GM20000 (cell line): ENCODE results near the gene ARID3A.

ENCODE experiments used
- DNase-seq: peaks from one replicate; pipeline ENCODE4 v3.0.0; 2012; ENCODE audit warnings: low spot score
- TF ChIP-seq, protein P1 (sequence below): IDR thresholded peaks from 2 replicates; pipeline ENCODE4 v1.5.1; 2012; ENCODE audit warnings: mild to moderate bottlenecking, control low read depth; ENCODE audit errors: extremely low read depth, missing control alignments

ARID3A gene

DNA sequence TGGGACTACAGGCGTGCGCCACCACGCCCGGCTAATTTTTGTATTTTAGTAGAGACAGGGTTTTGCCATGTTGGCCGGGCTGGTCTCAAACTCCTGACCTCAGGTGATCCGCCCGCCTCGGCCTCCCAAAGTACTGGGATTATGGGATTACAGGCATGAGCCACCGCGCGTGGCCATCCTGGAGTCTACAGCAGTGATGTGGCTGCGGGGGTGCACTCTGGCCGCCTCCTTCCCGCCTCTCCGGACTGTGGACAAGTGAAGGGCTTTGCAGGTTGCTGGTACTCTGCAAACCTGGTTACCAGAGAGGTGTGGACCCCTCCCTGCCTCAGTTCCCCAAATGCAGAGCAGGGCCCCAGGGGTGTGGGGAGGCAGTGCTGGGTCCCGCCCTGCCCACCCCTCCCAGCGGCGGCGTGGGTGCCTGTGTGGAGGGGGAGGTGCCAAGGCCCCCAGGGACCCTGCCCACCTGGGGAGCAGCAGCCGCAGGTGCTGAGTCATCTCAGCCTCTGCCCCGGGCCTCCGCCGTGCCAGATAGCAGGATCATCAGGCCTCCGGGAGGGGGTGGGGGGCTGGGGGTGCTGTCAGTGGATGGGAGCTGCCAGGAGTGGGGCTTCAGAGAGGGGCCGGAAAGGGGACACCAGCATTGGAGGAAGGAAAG is 23.1 kb downstream of the ARID3A start:
- TF ChIP-seq, protein P1, sequence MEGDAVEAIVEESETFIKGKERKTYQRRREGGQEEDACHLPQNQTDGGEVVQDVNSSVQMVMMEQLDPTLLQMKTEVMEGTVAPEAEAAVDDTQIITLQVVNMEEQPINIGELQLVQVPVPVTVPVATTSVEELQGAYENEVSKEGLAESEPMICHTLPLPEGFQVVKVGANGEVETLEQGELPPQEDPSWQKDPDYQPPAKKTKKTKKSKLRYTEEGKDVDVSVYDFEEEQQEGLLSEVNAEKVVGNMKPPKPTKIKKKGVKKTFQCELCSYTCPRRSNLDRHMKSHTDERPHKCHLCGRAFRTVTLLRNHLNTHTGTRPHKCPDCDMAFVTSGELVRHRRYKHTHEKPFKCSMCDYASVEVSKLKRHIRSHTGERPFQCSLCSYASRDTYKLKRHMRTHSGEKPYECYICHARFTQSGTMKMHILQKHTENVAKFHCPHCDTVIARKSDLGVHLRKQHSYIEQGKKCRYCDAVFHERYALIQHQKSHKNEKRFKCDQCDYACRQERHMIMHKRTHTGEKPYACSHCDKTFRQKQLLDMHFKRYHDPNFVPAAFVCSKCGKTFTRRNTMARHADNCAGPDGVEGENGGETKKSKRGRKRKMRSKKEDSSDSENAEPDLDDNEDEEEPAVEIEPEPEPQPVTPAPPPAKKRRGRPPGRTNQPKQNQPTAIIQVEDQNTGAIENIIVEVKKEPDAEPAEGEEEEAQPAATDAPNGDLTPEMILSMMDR = no peak
- DNase-seq = no peak

DNA sequence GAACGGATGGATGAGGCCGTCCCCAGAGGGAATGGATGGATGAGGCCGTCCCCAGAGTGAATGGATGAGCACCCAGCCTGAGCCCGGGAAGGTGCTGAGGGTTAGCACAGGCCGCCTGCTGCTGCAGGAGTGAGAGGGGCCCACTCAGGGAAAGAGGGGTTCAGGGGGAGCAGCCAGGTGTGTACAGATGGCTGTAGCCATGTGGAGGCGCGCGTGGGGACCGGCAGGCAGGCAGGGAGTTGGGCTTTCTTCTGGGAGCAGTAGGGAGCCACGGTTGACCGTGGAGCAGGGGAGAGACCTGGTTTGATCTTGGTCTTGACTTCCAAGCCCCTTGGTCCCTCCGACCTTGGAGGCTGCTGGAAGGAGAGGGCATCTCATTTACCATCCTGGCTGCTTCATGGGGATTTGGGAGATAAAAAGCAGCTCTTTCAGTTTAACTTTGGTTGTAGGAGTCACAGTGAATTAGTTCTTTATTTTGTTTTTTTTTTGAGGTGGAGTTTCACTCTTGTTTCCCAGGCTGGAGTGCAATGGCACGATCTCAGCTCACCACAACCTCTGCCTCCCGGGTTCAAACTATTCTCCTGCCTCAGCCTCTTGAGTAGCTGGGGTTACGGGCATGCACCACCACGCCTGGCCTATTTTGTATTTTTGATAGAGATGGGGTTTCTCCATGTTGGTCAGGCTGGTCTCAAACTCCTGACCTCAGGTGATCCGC is 24.7 kb downstream of the ARID3A start:
- TF ChIP-seq, protein P1 = no peak
- DNase-seq = no peak

DNA sequence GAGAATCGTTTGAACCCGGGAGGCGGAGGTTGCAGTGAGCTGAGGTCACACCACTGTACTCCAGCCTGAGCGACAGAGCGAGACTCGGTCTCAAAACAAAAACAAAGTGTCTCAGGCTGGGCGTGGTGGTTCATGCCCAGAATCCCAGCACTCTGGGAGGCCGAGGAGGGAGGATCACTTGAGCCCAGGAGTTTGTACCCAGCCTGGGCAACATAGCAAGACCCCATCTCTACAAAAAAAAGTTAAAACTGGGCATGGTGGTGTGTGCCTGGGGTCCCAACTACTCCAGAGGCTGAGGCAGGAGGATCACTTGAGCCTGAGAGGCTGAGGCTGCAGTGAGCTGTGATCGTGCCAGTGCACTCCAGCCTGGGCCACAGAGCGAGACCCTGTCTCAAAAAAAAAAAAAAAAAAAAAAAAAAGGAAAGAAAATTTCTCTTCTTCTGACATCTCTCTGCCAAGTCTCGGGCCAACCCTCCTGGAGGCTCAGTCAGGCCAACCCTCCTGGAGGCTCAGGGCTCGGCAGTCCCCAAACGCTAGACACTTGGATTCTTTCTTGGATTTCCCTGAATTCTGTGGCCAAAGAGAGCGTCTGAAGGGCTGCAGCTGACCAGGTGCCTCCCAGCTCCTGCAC is 26.3 kb downstream of the ARID3A start:
- TF ChIP-seq, protein P1 = no peak
- no peak for DNase-seq

DNA sequence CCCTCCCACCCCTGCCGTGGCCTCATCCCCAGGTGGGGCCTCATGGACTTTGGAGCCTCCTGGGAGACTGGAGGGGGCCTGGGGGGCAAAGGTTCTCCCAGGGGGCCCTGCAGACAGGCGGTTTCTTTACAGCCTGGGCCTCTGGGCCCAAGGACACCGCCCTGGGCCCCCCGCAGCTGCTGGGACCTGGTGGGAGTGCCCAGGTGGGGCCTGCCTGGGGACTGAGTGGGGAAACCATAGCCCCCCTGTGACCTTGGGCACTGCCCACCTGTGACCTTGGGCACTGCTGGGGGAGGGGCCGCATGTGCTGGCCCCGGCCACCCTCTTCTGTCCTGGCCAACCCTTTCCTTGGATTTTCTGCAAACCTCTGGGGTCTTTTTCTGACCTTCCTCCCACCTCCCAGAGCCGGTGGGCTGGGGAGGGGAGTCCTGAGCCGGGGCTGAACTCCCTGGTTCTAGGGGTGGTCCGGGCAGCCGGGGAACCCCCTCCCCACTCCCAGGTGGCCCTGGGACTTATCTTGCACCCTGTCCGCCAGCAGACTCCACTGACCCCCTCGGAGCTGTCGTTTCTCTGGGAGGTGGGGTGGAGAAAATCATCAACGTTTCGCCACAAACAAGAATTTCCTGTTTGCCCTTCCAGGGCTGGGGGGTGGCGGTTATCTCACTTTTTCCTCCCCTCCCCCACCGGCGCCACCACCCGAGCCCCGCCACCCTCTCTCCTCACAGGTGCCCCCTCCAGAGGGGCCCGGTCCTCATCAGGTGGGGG is 27.0 kb downstream of the ARID3A start:
- no peak for DNase-seq
- TF ChIP-seq, protein P1 = no peak

DNA sequence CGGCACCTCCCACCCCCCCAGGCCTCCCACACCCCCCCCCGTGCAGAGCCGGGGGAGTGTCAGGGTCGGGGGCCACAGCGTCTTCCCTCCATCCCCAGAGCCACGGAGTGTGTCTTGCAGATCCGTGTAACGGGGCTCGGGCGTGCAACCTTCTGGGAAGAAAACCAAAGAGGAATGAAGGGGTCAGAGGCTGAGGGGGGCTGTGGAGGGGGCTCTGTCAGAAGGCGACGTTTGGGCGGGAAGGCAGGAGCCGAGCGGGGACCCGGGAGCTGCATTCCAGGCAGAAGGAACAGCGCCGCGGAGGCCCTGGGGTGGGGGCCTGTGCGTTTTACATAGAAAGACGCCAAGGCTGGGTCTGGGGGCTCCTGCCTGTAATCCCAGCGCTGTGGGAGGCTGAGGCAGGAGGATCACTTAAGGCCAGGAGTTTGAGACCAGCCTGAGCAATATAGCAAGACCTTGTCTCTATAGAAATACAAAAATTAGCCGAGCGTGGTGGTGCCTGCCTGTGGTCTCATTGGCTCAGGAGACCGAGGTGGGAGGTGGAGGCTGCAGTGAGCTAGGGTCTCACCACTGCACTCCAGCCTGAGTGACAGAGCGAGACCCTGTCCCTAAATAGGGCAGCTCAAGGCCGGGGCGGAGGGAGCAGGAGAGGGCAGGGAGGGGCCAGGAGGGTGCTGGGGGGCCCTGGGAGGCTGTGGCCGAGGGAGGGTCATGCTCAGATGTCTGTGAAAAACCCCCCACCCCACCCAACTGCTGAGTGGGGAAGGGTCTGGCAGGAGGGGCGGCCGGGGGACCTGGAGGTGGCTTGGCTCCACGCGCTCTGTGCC is 27.8 kb downstream of the ARID3A start:
- TF ChIP-seq, protein P1 = no peak
- no peak for DNase-seq

DNA sequence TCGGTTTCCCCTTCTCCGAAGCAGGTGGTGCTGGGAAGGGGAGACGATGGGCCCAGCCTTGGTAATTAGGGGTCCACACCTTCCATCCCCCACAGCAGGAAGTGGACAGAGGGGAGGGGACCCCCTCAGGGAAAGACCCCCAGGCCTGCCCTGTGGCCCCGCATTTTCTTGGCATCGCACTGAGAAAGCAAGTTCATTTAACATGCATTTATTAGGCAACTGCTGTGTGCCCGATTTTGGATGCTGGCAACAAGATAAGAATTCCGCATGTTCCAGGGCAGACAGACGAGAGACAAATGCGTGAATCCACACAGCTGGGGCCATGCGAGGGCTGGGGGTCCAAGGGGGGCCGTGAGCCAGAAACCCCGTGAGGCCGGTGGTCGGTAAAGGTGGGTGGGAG is 28.4 kb downstream of the ARID3A start:
- DNase-seq = no peak
- TF ChIP-seq, protein P1 = no peak
